ENCODE results near the gene SLC16A2. TPM values are rescaled to one million over a fixed set of nuclear protein-coding genes. Genes with fewer than 3 reads are reported as not detected.

SLC16A2 gene
- total RNA-seq, 1 experiment from 2014 or later: 0.32 TPM

GRCh38 chrX:74529311-74529710 is 108.0 kb downstream of the SLC16A2 start:
- CTCF ChIA-PET: no interaction called here
- no peak overlapping the region for H3K4me2 ChIP-seq (ENCODE audit: low read length)
- POLR2A ChIA-PET: no interaction called here
- peaks cover 0 to under 1% of the 10 kb centered on the region in 2 experiments; a peak in 1 of 4 replicates for H3K4me1 ChIP-seq (ENCODE audit: control insufficient read depth in 1 of 2, insufficient read depth in 2 of 2, low read length in 2 of 2)
- RAD21 ChIA-PET (ENCODE audit: low non-redundant PET in 1 of 2, low total read pairs in 2 of 2, uncharacterized antibody in 2 of 2, unreplicated experiment in 2 of 2): no interaction called here
- no TSS peak for BruUV-seq (replicated peaks)
- H4K20me1 ChIP-seq (ENCODE audit: insufficient read depth): no peaks in the 10 kb centered on the region
- H3K4me3 ChIP-seq (replicated peaks in 1 of 2; ENCODE audit: low read depth in 1 of 2, low read length in 2 of 2): no peak overlapping the region
- intact Hi-C loops (cut with micrococcal nuclease): no loop called here
- TF ChIP-seq POLR2A (IDR thresholded peaks at IDR 0.05; ENCODE audit: borderline replicate concordance, extremely low read depth, insufficient read depth, insufficient read length): no peak
- TF ChIP-seq POLR2AphosphoS5 (IDR thresholded peaks at IDR 0.05; ENCODE audit: low read depth, low read length): no peak
- TF ChIP-seq TCF7L2 (IDR thresholded peaks at IDR 0.05; ENCODE audit: borderline replicate concordance, extremely low read depth, insufficient read depth, insufficient read length): no peak
- TF ChIP-seq ZNF274 (IDR thresholded peaks at IDR 0.05; ENCODE audit: low read depth, low read length): no peak
- TF ChIP-seq ATF3 (IDR thresholded peaks at IDR 0.05): no peak
- no peak for TF ChIP-seq ELF1 (IDR thresholded peaks at IDR 0.05; ENCODE audit: borderline replicate concordance, low read depth)
- no peak for TF ChIP-seq SRF (IDR thresholded peaks at IDR 0.05; ENCODE audit: low read depth)
- no peak for TF ChIP-seq EGR1 (IDR thresholded peaks at IDR 0.05; ENCODE audit: low read depth)
- no peak for TF ChIP-seq RAD21 (IDR thresholded peaks at IDR 0.05; ENCODE audit: low read depth)
- TF ChIP-seq FOSL1 (IDR thresholded peaks at IDR 0.05; ENCODE audit: low read depth): no peak
- TF ChIP-seq CTCF (IDR thresholded peaks at IDR 0.05 in 2 of 3, conservative IDR thresholded peaks at IDR 0.05 in 1 of 3; ENCODE audit: borderline replicate concordance in 1 of 3, insufficient read depth in 1 of 3, low read depth in 2 of 3, low read length in 2 of 3): no peak
- no peak for TF ChIP-seq EZH2 (IDR thresholded peaks at IDR 0.05)
- no peak for TF ChIP-seq CEBPB (IDR thresholded peaks at IDR 0.05; ENCODE audit: low read depth)
- no peak for TF ChIP-seq SIN3A (IDR thresholded peaks at IDR 0.05; ENCODE audit: low read depth)
- TF ChIP-seq EZH2phosphoT487 (IDR thresholded peaks at IDR 0.05; ENCODE audit: borderline replicate concordance): no peak
- no peak for TF ChIP-seq ZFX (IDR thresholded peaks at IDR 0.05)
- TF ChIP-seq MAX (IDR thresholded peaks at IDR 0.05): no peak
- TF ChIP-seq ZBTB33 (IDR thresholded peaks at IDR 0.05; ENCODE audit: extremely low read depth, insufficient replicate concordance, low read length): no peak
- ATAC-seq (no peak), DNase-seq (ENCODE audit: low read depth, low spot score) (no peak)
- no peaks in the 10 kb centered on the region for H3K9me2 ChIP-seq (ENCODE audit: insufficient read depth)
- no peak overlapping the region for H3K9ac ChIP-seq (ENCODE audit: low read length)
- no peak overlapping the region for H3K27ac ChIP-seq (ENCODE audit: low read depth, low read length)
- H2AFZ ChIP-seq (ENCODE audit: low read depth, low read length, poor library complexity, severe bottlenecking): no peak overlapping the region
- no peaks in the 10 kb centered on the region for H3K27me3 ChIP-seq (ENCODE audit: insufficient read depth, low read length)
- no peaks in the 10 kb centered on the region for H3K36me3 ChIP-seq (ENCODE audit: control insufficient read depth in 1 of 2, insufficient read depth in 2 of 2, low read length in 2 of 2)
- no peaks in the 10 kb centered on the region for H3K79me2 ChIP-seq (ENCODE audit: insufficient read depth, low read length)
- no peaks in the 10 kb centered on the region for H3K9me3 ChIP-seq (ENCODE audit: control insufficient read depth in 1 of 2, insufficient read depth in 1 of 2, low read depth in 1 of 2, low read length in 2 of 2)

Measured in HCT116 (cell line).